Spinal cord (tissue), 10 donors: ENCODE results near the gene LRRTM4. TPM values are rescaled to one million over a fixed set of nuclear protein-coding genes. Genes with fewer than 3 reads are reported as not detected.
A peak's percentile ranks its signal among the peaks of the same experiment; 100 is the strongest.
"Not testable (repeated sequence)": the region's sequence is repeated elsewhere in the genome, so short reads cannot be mapped to it uniquely, and the experiment has no call there.

Experiments
- DNase-seq, 6 donors: peaks; one replicate each; pipeline versions ENCODE4 v3.0.0 to v3.0.0-alpha.2; 2013 to 2015; ENCODE audit warnings: low spot score in 6 of 6, low read depth in 4 of 6
- H3K27ac ChIP-seq: one replicate; pipeline ENCODE4 v1.5.1; 2013; ENCODE audit warnings: low read depth, low read length, control low read depth
- H3K27me3 ChIP-seq: one replicate; pipeline ENCODE4 v1.6.1; 2013; ENCODE audit warnings: low read length; ENCODE audit not compliant: control insufficient read depth, insufficient read depth
- H3K36me3 ChIP-seq: one replicate; pipeline ENCODE4 v1.6.1; 2013; ENCODE audit warnings: low read length; ENCODE audit not compliant: control insufficient read depth, insufficient read depth
- H3K4me1 ChIP-seq: one replicate; pipeline ENCODE4 v1.6.1; 2013; ENCODE audit warnings: low read length; ENCODE audit not compliant: control insufficient read depth, insufficient read depth
- H3K4me3 ChIP-seq: one replicate; pipeline ENCODE4 v1.5.1; 2013; ENCODE audit warnings: low read depth, low read length, control low read depth
- H3K9me3 ChIP-seq: one replicate; pipeline ENCODE4 v1.6.1; 2013; ENCODE audit warnings: low read length; ENCODE audit not compliant: control insufficient read depth, insufficient read depth
- WGBS: methylation state at CpG from one replicate; pipeline ENCODE4 v1.1.5; 2013; ENCODE audit warnings: missing lambda C conversion rate; ENCODE audit not compliant: insufficient coverage; 5-methylcytosine and 5-hydroxymethylcytosine counted together
- polyA plus RNA-seq, 2 donors: library from polyadenylated mRNA; unstranded; fragments of 120-200 nt; gene quantifications; one replicate each; pipeline ENCODE4 v1.2.1, GENCODE V29; 2013; ENCODE audit not compliant: insufficient read length in 2 of 2
- total RNA-seq, 2 donors: library from RNA; depleted of rRNA in 1 of 2; stranded (reverse); fragments of 120-200 nt in 1 of 2; fragments of >200 nt in 1 of 2; gene quantifications; one replicate each; pipeline versions ENCODE4 v1.2.3 to v1.2.4, GENCODE V29; 2013 to 2014
- donor health status: healthy.

LRRTM4 gene
- total and polyA plus RNA-seq, 4 donors, result 12.6 to 30.4 (median 14.8) TPM

- WGBS, result 66% methylated on average over 5 of the region's 6 CpGs
- H3K4me3 ChIP-seq, result no peak overlapping the region
- H3K27ac ChIP-seq, result no peak overlapping the region
- no peaks in the 10 kb centered on the region for H3K27me3 ChIP-seq
- DNase-seq, result no peak
- H3K4me1 ChIP-seq, result no peaks in the 10 kb centered on the region
- no peaks in the 10 kb centered on the region for H3K36me3 ChIP-seq
- no peaks in the 10 kb centered on the region for H3K9me3 ChIP-seq
Observed at GRCh38 chr2:76825140-76825970, 696.8 kb downstream of the LRRTM4 start.

DNA sequence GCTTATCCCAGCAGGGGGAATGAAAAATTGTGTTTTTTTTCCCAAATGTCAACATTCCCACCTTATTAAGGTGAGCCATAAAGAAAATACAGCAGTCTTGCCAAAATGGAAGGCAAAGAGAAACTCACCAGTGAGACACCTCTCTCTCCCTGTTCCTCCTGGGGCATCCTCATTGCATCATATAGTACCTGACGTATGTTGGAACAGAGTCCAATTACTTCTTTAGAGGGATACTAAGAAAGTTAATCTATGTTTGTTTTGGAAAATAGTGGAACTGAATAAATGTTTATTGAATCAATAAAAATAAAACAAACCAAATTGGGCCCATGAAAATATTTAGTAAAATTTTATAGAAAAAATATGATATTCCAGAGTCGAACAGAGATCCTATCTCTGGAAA is 700.4 kb downstream of the LRRTM4 start:
- Histone ChIP-seq H3K27me3 (no peaks in the 10 kb centered on the region), H3K4me3 (no peak overlapping the region), H3K27ac (no peak overlapping the region), H3K4me1 (no peaks in the 10 kb centered on the region), H3K9me3 (no peaks in the 10 kb centered on the region), H3K36me3 (no peaks in the 10 kb centered on the region)
- WGBS, result no CpG with 5 or more reads among the region's 2 CpGs
- DNase-seq, result no peak

DNA sequence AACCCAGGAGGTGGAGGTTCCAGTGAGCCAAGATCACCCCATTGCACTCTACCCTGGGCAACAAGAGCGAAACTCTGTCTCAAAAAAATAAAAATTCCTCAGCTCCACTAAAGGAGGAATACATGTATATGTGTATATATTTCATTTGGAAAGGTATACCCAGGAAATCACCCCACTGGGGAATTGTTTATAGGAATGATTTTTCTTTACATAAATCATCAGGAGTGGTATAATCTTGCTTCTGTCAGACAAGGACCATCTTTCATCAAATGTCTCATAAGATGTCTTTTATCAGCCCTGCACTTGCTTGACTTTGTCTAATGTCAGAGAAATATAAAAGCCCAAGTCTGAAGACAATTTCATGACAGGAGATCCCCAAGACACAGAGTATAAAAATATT is 709.1 kb downstream of the LRRTM4 start:
- Histone ChIP-seq H3K9me3 (no peaks in the 10 kb centered on the region), H3K4me1 (no peaks in the 10 kb centered on the region), H3K27me3 (no peaks in the 10 kb centered on the region), H3K4me3 (no peak overlapping the region), H3K27ac (no peak overlapping the region), H3K36me3 (no peaks in the 10 kb centered on the region)
- no CpG with 5 or more reads among the region's 1 CpG for WGBS
- DNase-seq, result no peak

DNA sequence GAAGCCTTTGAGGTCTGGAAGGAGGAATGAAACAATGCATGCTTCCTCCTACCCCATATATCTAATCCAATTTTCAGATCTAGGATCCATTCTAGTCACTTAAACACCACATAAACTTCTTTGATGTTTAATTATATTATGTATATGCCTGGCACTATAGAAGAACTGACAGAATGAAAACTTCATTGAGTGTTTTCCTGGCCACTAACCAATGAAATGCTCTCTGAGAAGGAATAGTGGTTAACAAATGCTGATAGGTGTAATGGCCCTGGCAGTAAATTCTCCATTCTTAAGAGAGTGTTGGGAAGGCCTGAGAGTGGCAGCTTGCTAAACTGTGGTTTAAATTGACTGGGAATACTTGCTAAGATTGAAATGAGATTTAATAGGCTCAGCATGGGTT is 710.0 kb downstream of the LRRTM4 start:
- Histone ChIP-seq H3K27ac (no peak overlapping the region), H3K4me3 (no peak overlapping the region), H3K9me3 (no peaks in the 10 kb centered on the region), H3K36me3 (no peaks in the 10 kb centered on the region), H3K4me1 (no peaks in the 10 kb centered on the region), H3K27me3 (no peaks in the 10 kb centered on the region)
- DNase-seq, result peak in 1 of 6 donors; percentile 31

DNA sequence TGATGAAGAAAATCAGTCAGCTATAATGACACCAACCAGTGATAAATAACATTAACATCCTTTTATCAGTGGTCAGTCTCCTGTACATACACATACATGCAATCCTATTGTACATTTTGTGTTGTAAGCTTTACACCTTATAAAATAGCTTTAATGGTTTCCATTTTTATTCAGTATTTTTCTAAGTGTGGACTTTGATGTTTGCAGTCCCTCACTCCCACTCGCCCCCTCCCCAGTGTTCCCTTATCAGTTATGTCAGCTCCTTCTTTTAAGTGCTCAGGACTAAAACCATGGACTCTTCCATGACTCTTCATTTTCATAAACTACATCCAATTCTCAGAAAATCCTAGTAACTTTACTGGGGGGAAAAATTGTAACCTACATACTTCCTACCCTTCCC is 713.0 kb downstream of the LRRTM4 start:
- H3K36me3 ChIP-seq, result no peaks in the 10 kb centered on the region
- H3K27me3 ChIP-seq, result no peaks in the 10 kb centered on the region
- 100% methylated on average over 1 of the region's 1 CpG for WGBS
- no peak for DNase-seq
- H3K27ac ChIP-seq, result no peak overlapping the region
- H3K9me3 ChIP-seq, result no peaks in the 10 kb centered on the region
- no peak overlapping the region for H3K4me3 ChIP-seq
- no peaks in the 10 kb centered on the region for H3K4me1 ChIP-seq

DNA sequence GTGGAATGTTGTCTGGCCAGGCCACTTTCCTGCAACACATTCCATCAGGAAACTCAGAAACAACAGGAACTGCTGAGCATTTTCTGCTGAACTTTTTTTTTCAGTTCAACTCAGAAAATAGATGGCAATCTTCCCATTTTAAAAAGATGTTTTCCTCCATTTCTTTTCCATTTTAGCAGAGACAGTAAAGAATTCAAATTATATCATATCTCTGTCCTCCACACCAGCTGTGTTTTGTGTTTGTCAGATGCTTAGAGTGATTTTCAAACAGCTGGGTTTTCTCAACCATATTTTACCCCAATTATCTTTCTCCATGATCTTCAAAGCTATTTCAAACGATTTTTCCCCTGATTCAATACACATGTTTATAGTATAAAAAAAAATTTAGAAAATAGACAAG is 713.4 kb downstream of the LRRTM4 start:
- no peak overlapping the region for H3K4me3 ChIP-seq
- no peak for DNase-seq
- no peaks in the 10 kb centered on the region for H3K4me1 ChIP-seq
- H3K9me3 ChIP-seq, result no peaks in the 10 kb centered on the region
- WGBS, result no CpG with 5 or more reads among the region's 1 CpG
- no peaks in the 10 kb centered on the region for H3K36me3 ChIP-seq
- H3K27ac ChIP-seq, result no peak overlapping the region
- H3K27me3 ChIP-seq, result no peaks in the 10 kb centered on the region

DNA sequence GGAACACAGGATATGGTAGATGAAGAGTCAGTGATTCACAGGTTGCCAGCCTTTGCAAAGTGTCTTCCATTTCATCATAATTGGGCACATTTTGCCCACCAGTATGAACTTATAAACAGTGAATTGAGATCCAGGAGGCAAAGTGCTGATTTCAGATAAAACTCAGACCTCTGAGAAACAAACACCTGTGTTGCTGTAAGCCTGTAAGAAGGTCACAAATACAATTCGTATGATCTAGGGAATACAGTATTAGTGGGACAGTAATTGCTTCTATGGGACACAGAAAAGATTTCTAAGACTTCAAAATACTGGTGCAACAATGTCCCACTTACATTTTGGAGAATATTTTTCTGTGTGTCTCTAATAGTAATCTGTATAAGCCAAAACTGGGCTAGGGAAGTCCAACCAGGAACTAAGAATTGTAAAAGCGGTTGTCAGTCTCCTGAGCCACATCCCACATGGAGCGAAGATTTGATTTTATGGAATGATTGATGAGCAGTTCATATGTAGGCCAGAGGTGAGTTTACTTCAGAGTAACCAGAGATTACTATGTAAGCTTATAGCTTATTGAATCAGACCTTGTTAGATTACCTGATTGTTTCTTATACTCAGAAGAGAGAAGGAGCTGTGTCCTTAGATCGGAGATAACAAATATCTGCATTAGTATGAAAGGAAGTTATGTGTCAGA is 728.4 kb downstream of the LRRTM4 start:
- WGBS, result 83% methylated on average over 1 of the region's 4 CpGs
- H3K4me1 ChIP-seq, result no peaks in the 10 kb centered on the region
- no peaks in the 10 kb centered on the region for H3K9me3 ChIP-seq
- no peaks in the 10 kb centered on the region for H3K36me3 ChIP-seq
- no peak for DNase-seq
- H3K4me3 ChIP-seq, result no peak overlapping the region
- H3K27me3 ChIP-seq, result no peaks in the 10 kb centered on the region
- H3K27ac ChIP-seq, result no peak overlapping the region

DNA sequence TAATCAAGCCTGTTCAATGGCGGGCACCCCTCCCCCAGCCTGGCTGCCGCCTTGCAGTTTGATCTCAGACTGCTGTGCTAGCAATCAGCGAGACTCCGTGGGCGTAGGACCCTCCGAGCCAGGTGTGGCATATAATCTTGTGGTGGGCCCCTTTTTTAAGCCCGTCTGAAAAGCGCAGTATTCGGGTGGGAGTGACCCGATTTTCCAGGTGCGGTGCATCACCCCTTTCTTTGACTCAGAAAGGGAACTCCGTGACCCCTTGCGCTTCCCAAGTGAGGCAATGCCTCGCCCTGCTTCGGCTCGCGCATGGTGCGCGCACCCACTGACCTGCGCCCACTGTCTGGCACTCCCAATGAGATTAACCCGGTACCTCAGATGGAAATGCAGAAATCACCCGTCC is 740.9 kb downstream of the LRRTM4 start:
- H3K4me3 ChIP-seq, H3K9me3 ChIP-seq, H3K27me3 ChIP-seq, DNase-seq, H3K27ac ChIP-seq, H3K4me1 ChIP-seq, H3K36me3 ChIP-seq: not testable (repeated sequence)
- 88% methylated on average over 19 of the region's 22 CpGs for WGBS

GRCh38 chr2:76763276-76763675 is 758.9 kb downstream of the LRRTM4 start:
- no peak overlapping the region for H3K4me3 ChIP-seq
- WGBS, result 90% methylated on average over 1 of the region's 2 CpGs
- no peak overlapping the region for H3K27ac ChIP-seq
- no peaks in the 10 kb centered on the region for H3K27me3 ChIP-seq
- H3K9me3 ChIP-seq, result no peaks in the 10 kb centered on the region
- no peaks in the 10 kb centered on the region for H3K36me3 ChIP-seq
- no peak for DNase-seq
- no peaks in the 10 kb centered on the region for H3K4me1 ChIP-seq

- H3K27me3 ChIP-seq, result no peaks in the 10 kb centered on the region
- no peaks in the 10 kb centered on the region for H3K36me3 ChIP-seq
- WGBS, result 96% methylated on average over 4 of the region's 4 CpGs
- H3K4me1 ChIP-seq, result no peaks in the 10 kb centered on the region
- H3K27ac ChIP-seq, result no peak overlapping the region
- H3K4me3 ChIP-seq, result no peak overlapping the region
- H3K9me3 ChIP-seq, result no peaks in the 10 kb centered on the region
- DNase-seq, result no peak
Observed at GRCh38 chr2:76760367-76760704, 761.8 kb downstream of the LRRTM4 start.
